AG04450 (cell line): ENCODE data around the gene ZNF791. TPM values are rescaled to one million over a fixed set of nuclear protein-coding genes. Genes with fewer than 3 reads are reported as not detected.

Experiments used
- CTCF ChIA-PET: fragments of 300-600, 350-600 bp; formaldehyde crosslinking; extraction: SDS; loops from one replicate; lab custom pipeline; 2022; ENCODE audit warnings: antibody characterized with exemption, inconsistent platforms; lab: Charles Lee
- POLR2A ChIA-PET: fragments of 350-600 bp; formaldehyde crosslinking; extraction: SDS; loops from one replicate; lab custom pipeline; 2021; ENCODE audit warnings: antibody characterized with exemption, inconsistent platforms; lab: Yijun Ruan, JAX
- DNase-seq: peaks from one replicate; pipeline ENCODE4 v3.0.0-alpha.2; 2011; ENCODE audit warnings: low read depth, low spot score
- H3K27ac ChIP-seq: one replicate; pipeline ENCODE4 v1.5.1; 2012; ENCODE audit warnings: low read depth, low read length, control low read depth
- H3K27me3 ChIP-seq: one replicate; pipeline ENCODE4 v1.6.0; 2012; ENCODE audit warnings: low read length; ENCODE audit not compliant: control insufficient read depth, insufficient read depth
- H3K4me3 ChIP-seq: 2 replicates; pipeline ENCODE4 v1.5.1; 2011; ENCODE audit warnings: mild to moderate bottlenecking, low read depth, low read length, control low read depth
- H3K9me3 ChIP-seq: 2 replicates; pipeline ENCODE4 v1.5.1; 2012; ENCODE audit warnings: low read length; ENCODE audit not compliant: control insufficient read depth, insufficient read depth
- CTCF ChIP-seq: IDR thresholded peaks from 2 replicates; pipeline ENCODE4 v1.5.1; 2011; ENCODE audit warnings: low read depth, low read length, control low read depth, inconsistent platforms
- polyA plus RNA-seq: library from polyadenylated mRNA; depleted of rRNA; stranded (reverse); fragments of >200 nt; gene quantifications from 2 replicates; pipeline ENCODE4 v1.2.3, GENCODE V29; 2011

Gene ZNF791
- polyA plus RNA-seq, 1 experiment, result 15.8 TPM

- peaks cover 61% of the 10 kb centered on the region for H3K9me3 ChIP-seq
- POLR2A ChIA-PET, result no interaction called here
- no peak overlapping the region for H3K27ac ChIP-seq
- no peaks in the 10 kb centered on the region for H3K27me3 ChIP-seq
- CTCF ChIA-PET, result interaction anchor here (1.6 kb wide), 1 partner anchor 15 kb away, joined by 4 read pairs; no protein-coding TSS in a partner anchor
- H3K4me3 ChIP-seq, result no peak overlapping the region
- DNase-seq, result no peak
- TF ChIP-seq CTCF, result no peak
Observed at GRCh38 chr19:12578641-12579040, 32.1 kb upstream of the ZNF791 start.

- Histone ChIP-seq H3K27me3 (no peaks in the 10 kb centered on the region), H3K9me3 (peaks cover 59% of the 10 kb centered on the region), H3K4me3 (no peak overlapping the region), H3K27ac (no peak overlapping the region)
- peak; percentile 49 for DNase-seq
- ChIA-PET POLR2A (no interaction called here), CTCF (no interaction called here)
- TF ChIP-seq CTCF, result no peak
Observed at GRCh38 chr19:12580180-12580694, 30.5 kb upstream of the ZNF791 start.

- H3K4me3 ChIP-seq, result no peak overlapping the region
- CTCF ChIA-PET, result no interaction called here
- H3K9me3 ChIP-seq, result peaks cover 57% of the 10 kb centered on the region
- DNase-seq, result no peak
- H3K27ac ChIP-seq, result no peak overlapping the region
- H3K27me3 ChIP-seq, result no peaks in the 10 kb centered on the region
- TF ChIP-seq CTCF, result no peak
- POLR2A ChIA-PET, result no interaction called here
Observed at GRCh38 chr19:12581100-12581499, 29.6 kb upstream of the ZNF791 start.

- no peak for TF ChIP-seq CTCF
- no peaks in the 10 kb centered on the region; the same call in 1 of the 2 replicates for H3K9me3 ChIP-seq
- POLR2A ChIA-PET, result no interaction called here
- CTCF ChIA-PET, result no interaction called here
- DNase-seq, result no peak
- H3K27me3 ChIP-seq, result no peaks in the 10 kb centered on the region
- no peak overlapping the region for H3K4me3 ChIP-seq
- no peak overlapping the region for H3K27ac ChIP-seq
Observed at GRCh38 chr19:12596485-12596884, 14.2 kb upstream of the ZNF791 start.

- H3K9me3 ChIP-seq, result no peaks in the 10 kb centered on the region; the same call in 1 of the 2 replicates
- no peak for TF ChIP-seq CTCF
- CTCF ChIA-PET, result no interaction called here
Observed at GRCh38 chr19:12596927-12597548, 13.7 kb upstream of the ZNF791 start.

More at GRCh38 chr19:12596927-12597548, 13.7 kb upstream of the ZNF791 start:
- Histone ChIP-seq H3K4me3 (no peak overlapping the region), H3K27me3 (no peaks in the 10 kb centered on the region), H3K27ac (no peak overlapping the region)
- POLR2A ChIA-PET, result no interaction called here
- DNase-seq, result no peak
